CD4-positive, alpha-beta T cell treated with Interleukin-21 for 1 hour (primary cell): Measurements from ENCODE around the gene ERCC2.
"Not testable (repeated sequence)": the region's sequence is repeated elsewhere in the genome, so short reads cannot be mapped to it uniquely, and the experiment has no call there.

Source experiments
- DNase-seq: peaks from one replicate; pipeline ENCODE4 v3.0.0-alpha.2; 2020

ERCC2 gene

GRCh38 chr19:45370410-45371204, at the start of gene ERCC2:
Gene ERCC2 (minus strand): TSS chr19:45370573. CDS start chr19:45370540, 33 bp downstream.
- peak; percentile 100 for DNase-seq

- no peak for DNase-seq
These were observed 49.5 kb upstream of the ERCC2 start for GRCh38 chr19:45419895-45420294.

GRCh38 chr19:45419396-45419795, 49.0 kb upstream of the ERCC2 start:
- no peak for DNase-seq

- DNase-seq, result no peak
These were observed 48.4 kb upstream of the ERCC2 start for GRCh38 chr19:45418802-45419201.

- DNase-seq, result no peak
These were observed 46.8 kb upstream of the ERCC2 start for GRCh38 chr19:45417151-45417550.

- DNase-seq, result no peak
These were observed 44.1 kb upstream of the ERCC2 start for GRCh38 chr19:45414468-45414867.

GRCh38 chr19:45413497-45413896, 43.1 kb upstream of the ERCC2 start:
- no peak for DNase-seq

GRCh38 chr19:45410330-45410729, 40.0 kb upstream of the ERCC2 start:
- DNase-seq, result not testable (repeated sequence)

GRCh38 chr19:45409557-45409920, 39.2 kb upstream of the ERCC2 start:
- DNase-seq, result no peak

- DNase-seq, result no peak
These were observed 38.6 kb upstream of the ERCC2 start for GRCh38 chr19:45408830-45409556.

GRCh38 chr19:45408121-45408520, 37.7 kb upstream of the ERCC2 start:
- no peak for DNase-seq

GRCh38 chr19:45407585-45407984, 37.2 kb upstream of the ERCC2 start:
- not testable (repeated sequence) for DNase-seq

GRCh38 chr19:45407091-45407375, 36.7 kb upstream of the ERCC2 start:
- DNase-seq, result no peak

GRCh38 chr19:45406226-45407090, 36.1 kb upstream of the ERCC2 start, which contains the start of gene POLR1G:
Gene POLR1G (plus strand): TSS chr19:45406644. CDS start chr19:45406697, 53 bp downstream.
- DNase-seq, result peak; percentile 84

- DNase-seq, result peak; percentile 86
These were observed 35.3 kb upstream of the ERCC2 start for GRCh38 chr19:45405435-45406225.

- peak; percentile 57 for DNase-seq
These were observed 34.4 kb upstream of the ERCC2 start, which contains the start of gene PPP1R13L for GRCh38 chr19:45404557-45405434. Gene PPP1R13L (minus strand): TSS chr19:45405069. CDS start chr19:45398318, 6,751 bp downstream.

GRCh38 chr19:45403781-45404556, 33.6 kb upstream of the ERCC2 start:
- peak; percentile 59 for DNase-seq

GRCh38 chr19:45403272-45403671, 32.9 kb upstream of the ERCC2 start:
- DNase-seq, result no peak

GRCh38 chr19:45402298-45403061, 32.1 kb upstream of the ERCC2 start:
- peak; percentile 21 for DNase-seq

GRCh38 chr19:45401815-45402214, 31.4 kb upstream of the ERCC2 start:
- no peak for DNase-seq
